GM12891 (cell line): ENCODE data around the gene PDE8A.

ENCODE experiments used
- POLR2A ChIP-seq: IDR thresholded peaks from 2 replicates; pipeline ENCODE4 v1.6.1; 2011; ENCODE audit warnings: low read depth, low read length, control low read depth
- POLR2AphosphoS5 ChIP-seq: IDR thresholded peaks from 2 replicates; pipeline ENCODE4 v1.6.1; 2011; ENCODE audit warnings: low read depth, low read length, control low read depth
- SPI1 ChIP-seq: IDR thresholded peaks from 2 replicates; pipeline ENCODE4 v1.6.1; 2011; ENCODE audit warnings: low read depth, low read length, control low read depth
- TAF1 ChIP-seq: IDR thresholded peaks from 2 replicates; pipeline ENCODE4 v1.6.1; 2011; ENCODE audit warnings: low read depth, low read length, control low read depth

- TF ChIP-seq POLR2A (no peak), TAF1 (no peak), POLR2AphosphoS5 (no peak), SPI1 (no peak)
Measured at GRCh38 chr15:84968301-84968700, 13.4 kb upstream of the PDE8A start.
